WTC11 (cell line): ENCODE data around the gene C10orf105.

Experiments
- CREM ChIP-seq: sonication (generic); formaldehyde crosslinking; IDR thresholded peaks from 2 replicates; pipeline ENCODE4 v1.8.1; 2022; ENCODE audit warnings: mild to moderate bottlenecking, missing genetic modification reagents, moderate library complexity
- ESRRA ChIP-seq: sonication (generic); formaldehyde crosslinking; IDR thresholded peaks from 2 replicates; pipeline ENCODE4 v1.8.1; 2022; ENCODE audit warnings: mild to moderate bottlenecking, missing genetic modification reagents, borderline replicate concordance
- ETV6 ChIP-seq: sonication (generic); formaldehyde crosslinking; IDR thresholded peaks from 2 replicates; pipeline ENCODE4 v1.8.1; 2022; ENCODE audit warnings: mild to moderate bottlenecking, missing genetic modification reagents
- MYBL2 ChIP-seq: sonication (generic); formaldehyde crosslinking; IDR thresholded peaks from 2 replicates; pipeline ENCODE4 v1.8.1; 2023; ENCODE audit warnings: mild to moderate bottlenecking, moderate library complexity, missing genetic modification reagents
- PRDM15 ChIP-seq: sonication (generic); formaldehyde crosslinking; IDR thresholded peaks from 2 replicates; pipeline ENCODE4 v1.8.0; 2022; ENCODE audit warnings: missing genetic modification reagents
- SMAD3 ChIP-seq: sonication (generic); formaldehyde crosslinking; IDR thresholded peaks from 2 replicates; pipeline ENCODE4 v1.8.0; 2022; ENCODE audit warnings: missing genetic modification reagents, mild to moderate bottlenecking, borderline replicate concordance
- SP1 ChIP-seq: sonication (generic); formaldehyde crosslinking; conservative IDR thresholded peaks from 2 replicates; pipeline ENCODE4 v1.8.1; 2022; ENCODE audit warnings: missing genetic modification reagents
- ZBTB21 ChIP-seq: sonication (generic); formaldehyde crosslinking; IDR thresholded peaks from 2 replicates; pipeline ENCODE4 v1.8.1; 2023; ENCODE audit warnings: mild to moderate bottlenecking, missing genetic modification reagents, borderline replicate concordance
- ZNF317 ChIP-seq: sonication (generic); formaldehyde crosslinking; IDR thresholded peaks from 2 replicates; pipeline ENCODE4 v1.8.1; 2023; ENCODE audit warnings: low read depth, mild to moderate bottlenecking, moderate library complexity, missing genetic modification reagents, borderline replicate concordance
- TF ChIP-seq, protein P1 (sequence below): fragments of 200-600 bp; IDR thresholded peaks from 2 replicates; pipeline ENCODE4 v1.8.0; 2022; ENCODE audit warnings: antibody characterized with exemption
- TF ChIP-seq, protein P2 (sequence below): sonication (generic); formaldehyde crosslinking; IDR thresholded peaks from 2 replicates; pipeline ENCODE4 v1.8.1; 2022; ENCODE audit warnings: low read depth, mild to moderate bottlenecking, moderate library complexity, missing genetic modification reagents, borderline replicate concordance

DNA sequence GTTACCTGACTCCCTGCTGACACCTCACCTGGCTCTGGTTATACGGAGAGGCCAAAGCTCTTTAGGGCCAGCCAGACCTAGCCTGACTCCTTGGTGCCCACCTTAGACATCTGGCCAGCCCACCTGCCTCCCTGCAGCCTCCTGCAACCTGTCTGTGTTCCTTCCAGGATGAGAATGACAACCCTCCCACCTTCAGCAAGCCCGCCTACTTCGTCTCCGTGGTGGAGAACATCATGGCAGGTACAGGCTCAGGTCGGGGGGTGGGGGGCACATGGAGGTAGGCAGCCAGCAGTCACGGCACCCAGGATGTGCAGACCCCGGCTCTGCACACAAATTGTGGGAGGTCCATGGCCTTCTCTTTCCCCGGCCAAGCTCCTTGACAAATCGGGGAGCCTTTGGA lies 32.1 kb downstream of the C10orf105 start:
- TF ChIP-seq, protein P1, sequence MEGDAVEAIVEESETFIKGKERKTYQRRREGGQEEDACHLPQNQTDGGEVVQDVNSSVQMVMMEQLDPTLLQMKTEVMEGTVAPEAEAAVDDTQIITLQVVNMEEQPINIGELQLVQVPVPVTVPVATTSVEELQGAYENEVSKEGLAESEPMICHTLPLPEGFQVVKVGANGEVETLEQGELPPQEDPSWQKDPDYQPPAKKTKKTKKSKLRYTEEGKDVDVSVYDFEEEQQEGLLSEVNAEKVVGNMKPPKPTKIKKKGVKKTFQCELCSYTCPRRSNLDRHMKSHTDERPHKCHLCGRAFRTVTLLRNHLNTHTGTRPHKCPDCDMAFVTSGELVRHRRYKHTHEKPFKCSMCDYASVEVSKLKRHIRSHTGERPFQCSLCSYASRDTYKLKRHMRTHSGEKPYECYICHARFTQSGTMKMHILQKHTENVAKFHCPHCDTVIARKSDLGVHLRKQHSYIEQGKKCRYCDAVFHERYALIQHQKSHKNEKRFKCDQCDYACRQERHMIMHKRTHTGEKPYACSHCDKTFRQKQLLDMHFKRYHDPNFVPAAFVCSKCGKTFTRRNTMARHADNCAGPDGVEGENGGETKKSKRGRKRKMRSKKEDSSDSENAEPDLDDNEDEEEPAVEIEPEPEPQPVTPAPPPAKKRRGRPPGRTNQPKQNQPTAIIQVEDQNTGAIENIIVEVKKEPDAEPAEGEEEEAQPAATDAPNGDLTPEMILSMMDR = no peak
- TF ChIP-seq CREM = no peak
- TF ChIP-seq, protein P2, sequence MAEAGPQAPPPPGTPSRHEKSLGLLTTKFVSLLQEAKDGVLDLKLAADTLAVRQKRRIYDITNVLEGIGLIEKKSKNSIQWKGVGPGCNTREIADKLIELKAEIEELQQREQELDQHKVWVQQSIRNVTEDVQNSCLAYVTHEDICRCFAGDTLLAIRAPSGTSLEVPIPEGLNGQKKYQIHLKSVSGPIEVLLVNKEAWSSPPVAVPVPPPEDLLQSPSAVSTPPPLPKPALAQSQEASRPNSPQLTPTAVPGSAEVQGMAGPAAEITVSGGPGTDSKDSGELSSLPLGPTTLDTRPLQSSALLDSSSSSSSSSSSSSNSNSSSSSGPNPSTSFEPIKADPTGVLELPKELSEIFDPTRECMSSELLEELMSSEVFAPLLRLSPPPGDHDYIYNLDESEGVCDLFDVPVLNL (CRISPR knock-in tag) = no peak
- TF ChIP-seq SP1 (CRISPR knock-in tag) = no peak
- no peak for TF ChIP-seq ESRRA (CRISPR knock-in tag)
- no peak for TF ChIP-seq SMAD3 (CRISPR knock-in tag)
- TF ChIP-seq ZNF317 (CRISPR knock-in tag) = no peak
- TF ChIP-seq MYBL2 = no peak
- TF ChIP-seq ETV6 = no peak
- TF ChIP-seq PRDM15 (CRISPR knock-in tag) = no peak
- no peak for TF ChIP-seq ZBTB21 (CRISPR knock-in tag)
